Activated CD4-positive, CD25-positive, alpha-beta regulatory T cell treated with anti-CD3 and anti-CD28 coated beads, Interleukin-2, amount 50 U/mL, for 24 hours (primary cell): ENCODE results near the gene PDLIM7.
"Not testable (repeated sequence)": the region's sequence is repeated elsewhere in the genome, so short reads cannot be mapped to it uniquely, and the experiment has no call there.

Experiments used
- ATAC-seq, 2 donors: fragments of 150-1000 bp; cut with Tn5 transposase; one replicate each; pipeline ENCODE4 v1.10.0; 2021; ENCODE audit warnings: mild to moderate bottlenecking in 1 of 2, moderate library complexity in 1 of 2

The PDLIM7 gene, protein sequence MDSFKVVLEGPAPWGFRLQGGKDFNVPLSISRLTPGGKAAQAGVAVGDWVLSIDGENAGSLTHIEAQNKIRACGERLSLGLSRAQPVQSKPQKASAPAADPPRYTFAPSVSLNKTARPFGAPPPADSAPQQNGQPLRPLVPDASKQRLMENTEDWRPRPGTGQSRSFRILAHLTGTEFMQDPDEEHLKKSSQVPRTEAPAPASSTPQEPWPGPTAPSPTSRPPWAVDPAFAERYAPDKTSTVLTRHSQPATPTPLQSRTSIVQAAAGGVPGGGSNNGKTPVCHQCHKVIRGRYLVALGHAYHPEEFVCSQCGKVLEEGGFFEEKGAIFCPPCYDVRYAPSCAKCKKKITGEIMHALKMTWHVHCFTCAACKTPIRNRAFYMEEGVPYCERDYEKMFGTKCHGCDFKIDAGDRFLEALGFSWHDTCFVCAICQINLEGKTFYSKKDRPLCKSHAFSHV

DNA sequence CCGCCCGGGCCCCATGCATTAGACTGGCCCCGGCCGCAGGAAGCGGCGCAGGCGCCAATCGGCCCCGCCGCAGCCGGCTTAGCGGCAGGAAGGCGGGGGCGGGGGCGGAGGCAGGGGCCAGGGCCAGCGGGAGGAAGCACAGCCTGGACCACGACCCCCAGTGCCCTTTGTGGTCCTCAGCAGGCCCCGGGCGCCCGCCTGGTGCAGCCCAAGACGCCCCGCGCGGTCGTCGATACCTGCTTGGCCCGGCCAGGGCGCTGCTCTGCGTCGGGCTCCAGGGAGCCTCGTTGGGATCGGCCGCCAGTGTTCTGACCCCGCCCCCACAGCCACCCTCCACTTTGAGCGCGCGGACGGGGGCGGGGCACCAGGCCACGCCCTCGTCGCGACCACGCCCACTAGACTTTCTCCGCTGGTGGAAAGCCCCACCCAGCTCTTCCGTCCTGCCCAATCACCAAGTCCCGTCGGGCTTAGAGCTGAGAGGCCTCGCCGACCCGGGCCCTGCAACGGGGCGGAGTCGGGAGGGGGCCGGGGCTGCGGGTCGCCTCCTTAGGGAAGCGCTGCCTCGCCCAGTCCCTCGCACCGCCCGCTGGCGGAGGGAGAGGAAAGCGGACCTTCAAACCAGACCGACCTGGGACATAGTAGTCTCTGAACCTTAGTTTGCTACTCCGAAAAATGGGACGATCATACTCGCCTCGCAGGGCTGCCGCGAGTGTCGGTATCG lies at the start of gene PDLIM7:
Gene PDLIM7, minus strand, starts transcription at position 313 of the 721 bp plus-strand sequence. CDS start 1,092 bp downstream, outside the sequence.
- ATAC-seq = peak; percentile 84 to 86

- ATAC-seq = peak; percentile 61 to 79
Measured at GRCh38 chr5:177546258-177546741, 48.9 kb upstream of the PDLIM7 start.

DNA sequence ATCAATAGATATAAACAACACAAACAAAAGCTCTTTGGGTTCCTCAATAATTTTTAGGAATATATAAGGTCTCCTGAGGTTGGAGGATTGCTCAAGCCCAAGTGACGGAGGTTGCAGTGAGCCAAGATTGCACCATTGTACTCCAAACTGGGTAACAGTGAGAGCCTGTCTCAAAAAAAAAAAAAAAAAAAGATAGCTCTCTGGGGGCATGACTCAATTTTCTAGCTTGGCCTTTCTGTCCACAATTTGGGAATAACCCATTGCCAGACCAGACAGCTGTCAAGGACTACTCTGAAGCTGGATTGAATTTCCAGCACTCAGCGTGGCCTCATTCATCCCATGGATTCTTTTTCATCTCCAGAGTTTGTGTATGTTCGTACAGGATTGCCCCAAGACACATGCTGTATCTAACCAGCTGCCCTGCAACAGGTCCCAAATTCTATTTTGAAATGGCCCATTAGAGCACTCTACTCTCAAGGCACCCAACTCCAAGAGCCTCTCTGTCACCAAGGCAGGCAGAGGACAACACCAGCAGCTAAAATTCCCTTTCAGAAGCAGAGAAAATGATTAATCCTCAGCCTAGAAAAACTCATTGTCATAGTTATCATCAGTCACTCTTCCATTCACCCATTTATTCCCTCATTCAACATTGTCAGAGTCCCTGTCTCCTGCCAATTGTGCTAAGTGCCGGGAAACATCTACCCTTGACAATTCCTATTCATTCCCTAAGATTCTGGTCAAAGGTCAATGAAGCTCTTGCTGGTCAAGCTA lies 48.3 kb upstream of the PDLIM7 start:
- no peak for ATAC-seq

- ATAC-seq = no peak
Measured at GRCh38 chr5:177542816-177543465, 45.5 kb upstream of the PDLIM7 start.

GRCh38 chr5:177540438-177540837 lies 43.0 kb upstream of the PDLIM7 start:
- ATAC-seq = no peak

GRCh38 chr5:177539411-177539810 lies 42.0 kb upstream of the PDLIM7 start:
- ATAC-seq = no peak

DNA sequence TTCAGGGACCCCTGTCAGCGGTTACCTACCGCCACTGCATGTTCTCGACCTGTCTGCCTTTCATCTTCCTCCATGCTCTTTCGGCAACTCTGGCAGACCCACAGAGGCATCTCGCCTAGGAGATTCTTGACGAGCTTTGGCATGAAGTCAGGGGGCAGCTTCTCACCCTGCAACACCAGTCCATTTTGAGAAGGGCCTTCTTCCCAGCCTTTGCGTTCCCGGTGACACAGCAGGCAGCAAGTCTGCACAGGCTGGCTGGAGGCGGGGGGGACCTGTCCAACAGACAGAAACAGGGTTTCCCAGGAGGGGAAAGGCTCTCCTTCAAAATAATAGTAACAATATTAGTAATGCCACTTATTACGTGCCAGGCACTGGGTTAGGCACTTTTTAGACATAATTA lies 41.5 kb upstream of the PDLIM7 start:
- no peak for ATAC-seq

DNA sequence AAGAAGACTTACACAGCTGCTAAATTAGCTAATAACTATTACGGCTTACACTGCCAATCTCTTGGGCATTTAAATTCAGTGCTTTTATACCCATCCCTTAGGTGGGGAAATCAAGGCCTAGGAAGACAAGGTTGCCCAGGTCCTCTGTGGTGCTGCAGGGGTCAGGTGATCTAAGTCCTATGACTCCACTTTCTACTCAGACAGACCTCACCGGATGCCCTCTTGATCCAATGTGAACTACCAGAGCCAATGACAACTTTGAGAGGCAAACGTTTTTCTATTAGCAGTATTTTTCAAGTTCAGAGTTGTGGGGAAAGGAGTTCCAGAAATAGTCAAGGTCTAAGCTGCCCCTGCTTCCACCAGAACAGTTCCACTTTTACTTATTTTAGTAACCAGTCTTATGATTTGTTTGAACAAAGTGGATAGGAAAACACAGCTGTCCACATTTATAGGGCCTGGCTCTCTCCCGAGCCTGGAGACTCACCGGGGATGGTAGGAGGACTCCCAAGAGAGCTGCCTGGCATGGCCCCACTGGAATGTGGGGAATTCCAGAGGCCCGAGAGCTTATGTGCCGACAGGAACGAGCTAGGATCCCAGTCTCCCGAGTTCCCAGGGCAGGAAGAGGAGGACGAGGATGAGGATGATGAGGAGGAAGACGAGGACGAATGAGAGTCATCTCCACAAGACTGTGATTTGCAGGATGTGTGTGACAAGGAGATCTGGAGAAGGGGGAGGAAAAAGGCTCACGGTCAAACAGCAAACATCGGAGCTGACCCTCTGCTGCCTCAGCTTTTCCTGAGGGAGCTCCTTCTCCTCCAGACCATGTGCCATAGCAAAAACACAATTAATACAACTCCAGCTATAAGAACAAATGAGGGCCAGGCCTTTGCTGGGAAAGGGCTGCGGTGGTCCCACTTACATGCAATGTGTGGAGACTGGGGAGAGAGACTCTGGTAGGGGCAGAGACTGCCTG lies 40.3 kb upstream of the PDLIM7 start:
- ATAC-seq = no peak

DNA sequence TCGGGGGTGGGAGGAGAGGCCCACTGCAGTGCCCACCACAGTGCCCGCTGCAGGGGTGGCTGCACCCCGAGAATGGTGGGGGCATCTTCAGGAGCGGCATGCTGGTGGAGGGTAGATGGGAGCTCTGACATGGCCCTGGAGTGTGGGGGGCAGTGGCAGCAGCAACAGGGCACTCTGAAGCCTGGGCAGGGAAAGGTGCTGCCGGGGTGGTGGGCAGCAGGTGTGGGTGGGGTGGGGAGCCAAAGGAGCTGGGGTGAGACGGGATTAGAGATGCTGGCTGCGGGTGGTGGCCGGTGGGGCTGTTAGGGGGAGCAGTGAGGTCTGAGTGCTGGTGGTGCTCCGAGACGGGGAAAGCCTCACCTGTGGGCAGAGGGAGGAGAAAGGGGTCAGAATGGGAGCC lies 39.0 kb upstream of the PDLIM7 start:
- ATAC-seq = no peak

- no peak for ATAC-seq
Measured at GRCh38 chr5:177535125-177535524, 37.7 kb upstream of the PDLIM7 start.

DNA sequence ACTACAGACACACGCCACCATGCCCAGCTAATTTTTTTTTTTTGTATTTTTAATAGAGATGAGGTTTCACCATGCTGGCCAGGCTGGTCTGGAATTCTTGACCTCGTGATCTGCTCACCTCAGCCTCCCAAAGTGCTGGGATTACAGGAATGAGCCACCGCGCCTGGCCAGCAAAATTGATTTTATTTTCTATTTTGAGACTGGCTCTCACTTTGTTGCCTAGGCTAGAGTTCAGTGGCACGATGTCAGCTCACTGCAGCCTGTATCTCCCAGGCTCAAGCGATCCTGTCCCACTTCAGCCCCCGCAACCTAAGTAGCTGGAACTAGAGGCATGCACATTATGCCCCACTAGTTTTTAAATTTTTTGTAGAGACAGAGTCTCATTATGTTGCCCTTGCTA lies 37.0 kb upstream of the PDLIM7 start:
- ATAC-seq = not testable (repeated sequence)

- ATAC-seq = no peak
Measured at GRCh38 chr5:177531209-177531940, 34.0 kb upstream of the PDLIM7 start.

- no peak for ATAC-seq
Measured at GRCh38 chr5:177530638-177531037, 33.2 kb upstream of the PDLIM7 start.

- no peak for ATAC-seq
Measured at GRCh38 chr5:177529247-177530203, 32.1 kb upstream of the PDLIM7 start.

GRCh38 chr5:177528631-177529030 lies 31.2 kb upstream of the PDLIM7 start:
- ATAC-seq = no peak

DNA sequence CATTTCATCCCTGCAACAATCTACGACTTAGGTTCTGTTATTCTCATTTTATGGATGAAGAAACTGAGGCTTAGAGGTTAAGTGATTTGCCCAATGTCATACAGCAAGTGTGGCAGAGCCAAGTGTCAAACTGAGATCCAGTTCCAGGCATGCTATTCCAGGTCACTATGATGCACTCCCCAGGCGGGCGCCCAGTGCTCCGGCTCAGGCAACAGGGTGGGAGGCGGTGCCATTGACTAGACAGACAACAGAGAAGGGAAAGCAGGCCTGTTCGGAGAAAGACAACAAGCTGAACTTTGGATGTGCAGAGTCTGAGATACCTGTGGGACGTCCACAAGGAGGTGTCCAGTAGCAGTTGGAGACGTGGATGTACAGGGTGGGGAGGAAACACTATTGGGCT lies 30.2 kb upstream of the PDLIM7 start:
- ATAC-seq = no peak

DNA sequence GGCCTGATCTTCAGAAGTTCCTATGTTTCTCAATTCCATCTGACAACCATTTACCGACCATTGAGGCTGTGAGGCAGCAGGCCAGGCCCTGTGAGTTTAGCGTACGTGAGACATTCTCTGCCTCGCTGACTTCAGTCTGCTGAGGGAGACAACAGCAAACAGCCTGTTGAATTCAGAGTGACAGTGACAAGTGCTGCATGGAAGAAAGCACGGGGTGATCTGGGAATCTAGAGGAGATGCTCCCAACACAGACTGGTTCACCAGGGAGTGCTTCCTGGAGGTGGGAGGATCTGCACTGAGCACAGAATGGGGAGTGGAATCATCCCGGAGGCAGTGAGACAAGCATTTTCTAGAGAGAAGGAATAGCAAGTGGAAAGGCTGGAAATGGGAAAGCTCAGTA lies 29.4 kb upstream of the PDLIM7 start:
- ATAC-seq = no peak

DNA sequence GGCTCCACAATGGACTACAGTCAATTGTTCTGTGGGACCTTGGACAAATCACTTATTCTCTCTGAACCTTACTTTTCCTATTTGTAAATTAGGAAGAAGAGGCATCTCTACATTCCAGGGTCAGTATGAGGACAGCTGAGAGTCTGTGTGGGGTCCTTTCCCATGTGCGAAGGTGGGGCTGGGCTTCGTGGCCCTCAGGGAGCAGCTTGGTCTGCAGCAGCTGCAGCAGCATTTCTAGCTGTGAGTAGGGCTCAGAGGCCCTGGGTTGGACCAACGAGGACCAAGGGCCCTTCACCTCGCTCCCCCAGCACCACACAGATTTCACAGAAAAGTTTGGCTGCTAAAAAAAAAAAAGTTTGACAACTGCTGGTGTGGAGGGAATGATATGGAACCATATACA lies 28.8 kb upstream of the PDLIM7 start:
- no peak for ATAC-seq

- ATAC-seq = no peak
Measured at GRCh38 chr5:177524941-177525655, 27.7 kb upstream of the PDLIM7 start.
